GM12892 (cell line): Measurements from ENCODE around the gene JAML.

Experiments used
- DNase-seq: peaks from one replicate; pipeline ENCODE4 v3.0.0; 2011; ENCODE audit not compliant: insufficient read length
- FAIRE-seq: peaks from 2 replicates; lab custom pipeline; 2011; peaks lifted over from hg19 to GRCh38; lab: Jason Lieb, UNC
- POLR2A ChIP-seq: IDR thresholded peaks from 2 replicates; pipeline ENCODE4 v1.6.1; 2011; ENCODE audit warnings: low read depth, low read length, control low read depth
- POLR2AphosphoS5 ChIP-seq: IDR thresholded peaks from 2 replicates; pipeline ENCODE4 v1.6.1; 2011; ENCODE audit warnings: low read depth, low read length, control low read depth
- TAF1 ChIP-seq: IDR thresholded peaks from 2 replicates; pipeline ENCODE4 v1.6.1; 2011; ENCODE audit warnings: low read depth, mild to moderate bottlenecking, control low read depth, low read length, borderline replicate concordance

The JAML gene

DNA sequence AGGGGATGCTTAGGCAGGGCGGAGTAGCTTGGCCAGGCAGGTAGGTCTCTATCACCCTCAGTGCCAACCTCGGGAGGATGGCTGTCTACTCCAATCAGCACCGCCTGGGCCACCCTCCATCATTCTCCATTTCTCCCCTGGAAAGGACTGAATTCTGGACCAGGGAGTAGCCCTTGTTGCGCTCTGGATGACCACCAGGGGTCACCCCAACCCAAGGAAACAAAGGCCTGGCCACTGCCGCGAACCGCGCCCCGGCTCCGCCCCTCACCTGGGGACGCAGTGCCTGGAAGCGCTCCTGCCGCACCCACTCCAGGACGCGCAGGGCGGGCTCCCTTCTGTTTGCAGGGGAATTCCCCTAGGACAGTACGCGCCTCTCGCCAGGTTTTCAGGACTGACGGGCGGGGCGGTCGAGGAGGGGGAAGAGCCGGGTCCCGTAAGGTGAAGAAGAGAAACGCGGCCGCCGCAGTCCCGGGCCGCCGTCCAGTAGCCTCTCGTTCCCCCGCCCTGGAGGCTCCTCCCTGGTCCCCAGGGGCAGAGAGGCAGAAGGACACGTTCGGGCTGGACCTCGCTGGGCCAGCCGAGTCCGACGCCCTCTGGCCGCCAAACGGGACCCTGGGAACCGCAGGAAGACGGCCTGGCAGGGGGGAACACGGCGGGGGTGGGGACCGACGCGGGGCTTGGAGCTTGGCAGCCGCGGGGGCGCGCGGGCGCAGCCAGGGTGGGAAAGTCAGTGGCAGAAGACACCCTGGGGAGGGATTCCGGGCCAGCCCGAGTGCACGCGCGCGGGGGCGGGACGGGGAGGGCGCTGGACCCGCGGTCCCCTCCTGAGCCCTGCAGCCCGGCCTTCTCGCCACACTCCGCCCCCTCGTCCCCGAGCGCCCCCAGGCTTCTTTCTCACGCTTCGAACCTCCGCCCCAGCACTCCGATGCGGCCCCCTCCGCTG, 79.3 kb downstream of the JAML start:
- DNase-seq (peak; percentile 95), FAIRE-seq (peak; percentile 92)

DNA sequence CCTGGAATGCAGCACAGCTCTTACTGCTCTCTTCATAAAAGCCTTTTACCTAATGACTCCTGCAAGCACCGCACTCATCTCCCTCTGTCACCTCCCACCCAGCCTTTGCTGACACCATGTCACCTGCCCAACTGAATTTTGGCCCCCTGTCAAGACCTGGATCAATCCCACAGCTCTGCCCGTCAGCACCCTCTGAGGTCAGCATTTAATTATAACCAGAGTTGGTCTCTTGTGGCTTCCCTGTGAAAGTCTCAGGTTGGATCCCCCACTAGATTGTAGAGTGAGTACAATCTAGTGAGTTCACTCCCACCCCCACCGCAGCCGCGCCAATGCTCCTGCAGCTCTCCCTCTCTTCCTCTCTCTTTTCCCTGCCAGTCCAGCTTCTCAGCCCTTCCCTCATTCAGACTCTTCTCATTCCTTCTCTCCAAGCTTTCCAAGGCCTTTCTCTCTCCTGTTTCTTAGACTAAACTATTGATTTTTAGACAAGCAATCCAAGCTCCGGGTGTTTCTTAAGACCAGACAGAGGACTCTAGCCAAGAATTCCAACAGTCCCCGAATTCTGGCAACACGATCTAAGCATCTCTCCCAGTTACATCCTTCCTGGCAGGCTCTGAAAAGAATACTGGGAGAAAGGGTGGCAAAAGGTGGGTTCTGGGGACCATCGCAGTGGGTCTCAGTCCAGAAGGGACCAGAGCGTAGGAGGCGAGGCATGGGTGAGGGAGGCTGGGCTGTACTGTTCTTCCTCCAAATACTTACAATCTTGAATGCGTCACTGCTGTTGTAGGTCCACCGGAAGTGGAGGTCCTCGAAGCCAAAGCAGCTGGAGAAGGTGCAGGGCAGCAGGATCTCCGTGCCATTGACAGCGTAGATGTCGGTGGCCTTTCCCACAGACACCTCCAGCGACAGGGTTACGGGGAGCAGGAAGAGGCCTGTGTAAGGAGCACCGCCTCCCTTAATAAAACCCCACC, 80.2 kb downstream of the JAML start:
- no peak for TF ChIP-seq TAF1
- DNase-seq (no peak), FAIRE-seq (peak; percentile 38)

More for the DNA sequence above, 79.3 kb downstream of the JAML start:
- TF ChIP-seq POLR2A (no peak), POLR2AphosphoS5 (no peak), TAF1 (no peak)
